Stimulated activated CD8-positive, alpha-beta memory T cell treated with anti-CD3 and anti-CD28 coated beads, Interleukin-4, amount 100 ng/mL, for 24 hours (primary cell): ENCODE data around the gene LRATD1.
"Not testable (repeated sequence)": the region's sequence is repeated elsewhere in the genome, so short reads cannot be mapped to it uniquely, and the experiment has no call there.

Experiments used
- DNase-seq: peaks from one replicate; pipeline ENCODE4 v3.0.0-alpha.2; 2020; ENCODE audit warnings: low read depth

The LRATD1 gene

DNA sequence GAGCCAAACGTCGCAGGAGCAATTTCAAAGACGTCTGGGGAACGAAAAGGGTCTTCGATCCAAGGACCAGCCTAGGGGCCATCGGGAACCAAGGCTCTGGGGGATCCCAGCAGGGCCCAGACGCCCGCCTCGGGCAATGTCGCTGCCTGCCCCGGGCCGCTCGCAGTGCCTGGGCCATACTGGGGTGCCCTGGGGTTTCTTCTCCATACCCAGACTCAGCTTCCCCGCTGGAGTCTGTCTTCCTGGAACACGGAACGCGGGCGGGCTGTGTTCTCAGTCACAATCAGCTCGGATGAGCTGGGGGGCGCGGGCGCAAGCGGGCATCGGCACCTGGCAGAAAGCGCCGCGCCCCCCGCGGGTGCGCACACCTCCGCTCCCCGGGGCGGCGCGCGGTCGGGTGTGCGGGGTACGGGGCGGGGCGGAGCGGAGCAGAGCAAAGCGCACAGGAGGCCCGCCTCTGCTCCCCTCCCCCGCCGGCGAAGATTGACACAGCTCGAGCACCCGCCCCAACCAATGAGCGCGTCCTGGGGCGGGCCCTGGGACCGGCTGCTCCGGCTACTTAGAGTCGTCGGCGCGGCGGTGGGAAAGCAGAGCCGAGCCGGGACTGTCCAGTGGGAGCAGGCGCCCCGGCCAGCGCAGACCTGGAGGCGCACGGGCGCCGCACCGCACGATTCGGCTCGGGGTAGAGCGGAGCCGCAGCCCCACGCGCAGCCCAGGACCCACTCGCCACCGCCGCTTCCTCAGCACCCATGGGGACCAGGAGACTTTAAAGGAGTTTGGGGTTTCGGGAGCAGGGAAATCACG lies at the start of gene LRATD1:
TSS of gene LRATD1 (plus strand) at position 585 of the 804 bp plus-strand sequence. CDS start 1,263 bp downstream, outside the sequence.
- no peak for DNase-seq

- no peak for DNase-seq
Observed at GRCh38 chr2:14583059-14583458, 49.5 kb upstream of the LRATD1 start.

DNA sequence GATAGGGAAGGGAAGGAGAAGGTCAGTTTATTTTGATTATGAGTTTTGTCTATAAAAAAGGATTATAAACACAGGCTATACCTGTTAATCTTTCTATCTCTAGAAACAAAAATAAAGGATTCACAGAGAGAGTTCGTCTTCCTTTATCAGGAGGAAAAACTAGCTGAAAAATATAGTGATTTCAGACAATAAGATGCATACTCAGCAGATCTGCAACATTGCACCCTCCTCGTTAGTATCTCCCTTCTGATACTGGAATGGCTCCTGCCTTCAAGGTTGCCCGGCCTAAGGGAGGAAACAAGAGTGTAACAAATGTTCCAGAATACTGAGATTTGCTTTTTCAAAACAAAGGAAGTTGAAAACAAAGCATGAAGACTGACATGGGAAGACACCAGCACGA lies 48.7 kb upstream of the LRATD1 start:
- no peak for DNase-seq

GRCh38 chr2:14587119-14587518 lies 45.4 kb upstream of the LRATD1 start:
- DNase-seq: no peak

DNA sequence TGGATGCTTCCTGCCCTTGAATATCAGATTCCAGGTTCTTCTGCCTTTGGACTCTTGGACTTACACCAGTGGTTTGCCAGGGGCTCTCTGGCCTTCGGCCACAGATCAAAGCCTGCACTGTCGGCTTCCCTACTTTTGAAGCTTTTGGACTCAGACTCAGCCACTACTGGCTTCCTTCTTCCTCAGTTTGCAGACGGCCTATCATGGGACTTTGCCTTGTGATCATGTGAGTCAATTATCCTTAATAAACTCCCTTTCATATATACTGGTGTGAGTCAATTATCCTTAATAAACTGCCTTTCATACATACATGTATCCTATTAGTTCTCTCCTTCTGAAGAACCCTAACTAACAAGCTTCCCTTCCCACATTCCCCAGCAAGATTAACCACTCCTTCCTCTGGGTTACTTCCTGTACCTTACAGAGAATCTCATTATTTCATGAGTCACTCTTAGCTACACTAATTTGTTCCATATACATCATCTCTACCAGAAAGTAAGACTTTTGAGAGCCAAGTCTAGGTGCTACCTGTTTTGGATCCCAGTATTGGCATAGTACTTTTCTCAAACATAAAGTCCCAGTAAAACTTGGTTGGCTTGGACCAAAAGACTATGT lies 31.3 kb upstream of the LRATD1 start:
- no peak for DNase-seq

DNA sequence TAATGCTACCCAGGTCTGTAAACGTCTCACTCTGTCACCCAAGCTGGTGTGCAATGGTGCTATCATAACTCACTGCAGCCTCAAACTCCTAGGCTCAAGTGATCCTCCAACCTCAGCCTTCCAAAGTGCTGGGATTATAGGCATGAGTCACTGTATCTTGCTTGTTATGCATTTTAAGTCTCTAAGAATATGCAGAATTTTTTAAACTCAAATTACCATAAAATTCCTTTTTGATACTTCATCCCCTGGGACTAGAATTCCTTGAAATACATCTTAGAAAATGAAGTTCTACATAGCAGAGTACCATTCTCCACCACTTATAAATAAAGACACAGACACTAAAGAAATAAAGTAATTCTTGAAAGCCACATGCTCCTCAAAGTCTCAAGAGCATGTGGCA lies 30.2 kb upstream of the LRATD1 start:
- DNase-seq: no peak

DNA sequence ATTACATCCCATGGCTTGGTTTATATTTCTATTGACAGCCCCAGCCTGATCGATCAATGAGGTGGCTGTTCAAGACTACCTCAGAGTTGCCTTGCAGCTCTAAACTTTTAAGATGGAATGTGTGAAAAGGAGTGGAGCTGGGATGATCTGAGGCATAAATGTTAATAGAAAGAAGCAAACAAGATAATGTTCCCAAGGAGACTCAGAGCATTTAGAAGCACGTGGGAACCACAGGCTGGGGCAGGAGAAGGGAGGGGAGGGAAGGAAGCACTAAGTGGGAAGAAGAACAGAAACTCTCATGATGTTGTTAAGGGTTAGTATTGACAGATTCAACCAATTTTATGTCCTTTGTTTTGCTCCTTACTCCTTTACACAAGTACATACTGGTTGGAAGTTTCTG lies 28.8 kb upstream of the LRATD1 start:
- no peak for DNase-seq

GRCh38 chr2:14608245-14608644 lies 24.3 kb upstream of the LRATD1 start:
- DNase-seq: no peak

DNA sequence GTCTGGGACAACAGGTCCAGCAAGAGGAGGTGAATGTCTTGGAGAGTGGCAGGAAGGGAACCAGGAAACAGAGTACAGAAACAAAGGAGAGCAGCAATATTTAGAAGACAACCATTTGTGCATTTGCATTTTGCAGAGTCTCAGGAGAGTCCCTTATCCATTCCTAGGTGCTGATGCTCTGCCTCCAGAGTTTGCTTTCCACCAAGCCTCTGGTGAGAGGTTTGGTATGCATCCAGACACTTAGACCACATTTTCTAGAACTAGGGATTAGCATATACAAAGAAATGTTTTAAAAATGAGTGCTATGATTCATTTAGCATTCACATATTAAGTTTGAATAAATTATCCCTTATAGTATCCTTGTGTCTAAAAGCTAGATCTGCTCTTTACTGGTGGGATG lies 18.5 kb upstream of the LRATD1 start:
- no peak for DNase-seq

- DNase-seq: no peak
Observed at GRCh38 chr2:14615121-14615520, 17.4 kb upstream of the LRATD1 start.

- no peak for DNase-seq
Observed at GRCh38 chr2:14615760-14616159, 16.8 kb upstream of the LRATD1 start.

DNA sequence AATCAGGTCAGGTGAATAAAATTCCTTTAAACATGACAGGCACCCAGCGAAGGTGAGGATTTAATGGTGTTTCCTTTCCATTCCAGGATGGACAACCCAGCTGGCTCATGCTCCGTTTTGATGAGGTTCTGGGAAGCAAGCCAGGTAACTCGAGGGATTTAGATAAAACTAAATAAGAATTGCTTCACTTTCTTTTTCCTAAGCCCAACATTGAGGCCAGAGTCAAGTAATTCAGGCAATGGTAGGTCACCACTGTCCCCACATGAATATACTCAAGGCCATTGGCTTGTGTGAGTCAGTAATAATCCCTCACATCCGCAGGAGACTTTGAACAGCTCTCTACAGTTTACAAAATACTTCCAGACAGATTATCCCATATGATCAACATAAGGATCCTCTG lies 16.2 kb upstream of the LRATD1 start:
- DNase-seq: no peak

GRCh38 chr2:14616950-14617349 lies 15.6 kb upstream of the LRATD1 start:
- no peak for DNase-seq

DNA sequence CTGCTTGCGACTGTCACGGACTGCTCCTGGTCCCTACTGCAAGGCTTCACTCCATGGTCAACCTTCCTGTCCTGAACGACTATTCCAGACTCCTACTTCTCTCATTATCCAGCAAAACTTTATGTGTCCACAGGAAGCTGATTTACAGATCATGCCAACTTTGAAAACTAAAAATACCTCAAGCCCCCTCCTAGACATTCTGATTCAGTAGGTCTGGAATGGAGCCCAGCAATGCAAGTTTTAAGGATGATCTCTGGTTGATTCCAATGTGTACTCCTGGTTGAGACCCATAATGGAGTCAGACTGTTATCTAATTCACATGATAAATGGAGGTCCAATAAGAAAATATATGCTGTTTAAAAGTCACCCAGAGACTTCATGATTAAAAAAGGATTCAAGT lies 13.1 kb upstream of the LRATD1 start:
- no peak for DNase-seq

DNA sequence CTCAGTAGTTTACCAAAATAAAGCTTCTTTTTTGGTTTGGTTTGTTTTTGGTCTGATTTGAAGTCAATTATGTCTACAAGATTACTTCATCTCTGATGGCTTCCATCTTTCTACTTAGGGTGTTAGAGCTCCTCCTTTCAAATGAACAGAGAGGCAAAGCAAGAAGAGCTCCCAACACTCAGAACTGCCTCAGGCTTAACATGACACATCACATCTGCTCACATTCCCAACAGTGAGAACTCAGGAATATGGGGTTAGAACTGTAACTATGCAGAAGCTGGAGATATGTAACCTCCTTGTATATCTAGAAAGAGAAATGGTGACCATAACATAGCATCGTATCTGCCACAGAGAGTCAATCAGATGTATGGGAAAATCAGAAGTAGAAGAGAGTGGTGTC lies 11.4 kb upstream of the LRATD1 start:
- DNase-seq: no peak

DNA sequence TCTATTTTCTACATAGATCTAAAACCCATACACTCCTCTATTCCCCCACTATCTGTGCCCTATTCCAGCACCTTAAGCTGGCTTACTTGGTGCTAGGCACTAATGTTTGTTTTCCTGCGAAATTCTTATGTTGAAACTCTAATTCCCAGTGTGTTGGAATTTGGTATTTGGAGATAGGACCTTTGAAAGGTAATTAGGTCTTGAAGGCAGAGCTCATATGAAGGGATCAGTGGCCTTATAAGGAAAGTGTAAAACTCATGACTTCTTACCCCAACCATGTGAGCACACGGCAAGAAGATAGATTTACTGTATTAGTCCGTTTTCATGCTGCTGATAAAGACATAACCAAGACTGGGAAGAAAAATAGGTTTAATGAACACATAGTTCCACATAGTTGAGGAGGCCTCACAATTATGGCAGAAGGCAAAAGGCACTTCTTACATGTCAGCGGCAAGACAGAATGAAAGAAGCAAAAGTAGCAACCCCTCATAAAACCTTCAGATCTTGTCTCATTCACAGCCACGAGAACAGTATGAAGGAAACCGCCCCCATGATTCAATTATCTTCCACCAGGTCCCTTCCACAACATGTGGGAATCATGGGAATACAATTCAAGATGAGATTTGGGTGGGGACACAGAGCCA lies 10.5 kb upstream of the LRATD1 start:
- DNase-seq: no peak

DNA sequence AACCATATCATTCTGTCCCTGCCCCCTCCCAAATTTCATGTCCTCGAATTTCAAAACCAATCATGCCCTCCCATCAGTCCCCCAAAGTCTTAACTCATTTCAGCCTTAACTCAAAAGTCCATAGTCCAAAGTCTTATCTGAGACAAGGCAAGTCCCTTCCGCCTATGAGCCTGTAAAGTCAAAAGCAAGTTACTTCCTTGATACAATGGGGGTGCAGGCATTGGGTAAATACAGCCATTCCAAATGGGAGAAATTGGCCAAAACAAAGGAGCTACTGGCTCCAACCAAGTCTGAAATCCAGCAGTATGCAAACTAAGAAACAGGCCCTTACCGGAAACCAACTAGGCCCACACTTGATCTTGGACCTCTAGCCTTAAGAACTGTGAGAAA lies 10.0 kb upstream of the LRATD1 start:
- DNase-seq: not testable (repeated sequence)

- DNase-seq: no peak
Observed at GRCh38 chr2:14623237-14623636, 9.3 kb upstream of the LRATD1 start.

GRCh38 chr2:14626873-14627272 lies 5.6 kb upstream of the LRATD1 start:
- DNase-seq: no peak

DNA sequence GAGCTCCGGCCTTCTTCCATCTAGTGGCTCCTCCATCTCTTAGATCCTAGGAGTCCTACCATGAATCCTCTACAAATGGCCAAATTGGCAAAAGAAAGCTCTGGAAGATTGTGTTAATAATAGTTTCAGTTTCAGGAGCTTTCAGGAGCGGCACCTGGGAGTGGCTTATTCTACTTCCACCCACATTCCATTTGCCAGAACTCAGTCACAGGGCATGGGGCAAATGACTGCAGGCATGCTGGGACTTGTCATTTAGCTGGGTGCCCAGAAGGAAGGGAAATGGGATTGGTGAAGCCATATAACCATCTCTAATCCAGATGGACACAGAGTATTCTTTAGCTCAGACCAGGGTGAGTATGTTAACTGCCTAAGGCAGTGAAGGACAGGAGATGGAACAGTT lies 3.6 kb upstream of the LRATD1 start:
- DNase-seq: no peak

GRCh38 chr2:14631406-14632040 lies 994 bp upstream of the LRATD1 start:
- DNase-seq: no peak

GRCh38 chr2:14633061-14633460 lies 544 bp downstream of the LRATD1 start:
- DNase-seq: no peak
